Raji (cell line): ENCODE results near the gene EMD.

Source experiments
- POLR2A ChIP-seq: IDR thresholded peaks from 2 replicates; pipeline ENCODE4 v1.6.1; 2011; ENCODE audit warnings: low read depth, low read length, control low read depth; ENCODE audit not compliant: insufficient read depth

EMD gene

GRCh38 chrX:154378059-154378798 is 866 bp upstream of the EMD start:
- TF ChIP-seq POLR2A: peak; percentile 65

- no peak for TF ChIP-seq POLR2A
Observed at GRCh38 chrX:154379569-154379951, 465 bp downstream of the EMD start.

- no peak for TF ChIP-seq POLR2A
Observed at GRCh38 chrX:154380153-154380552, 1.1 kb downstream of the EMD start.

GRCh38 chrX:154380787-154381186 is 1.7 kb downstream of the EMD start:
- TF ChIP-seq POLR2A: no peak

GRCh38 chrX:154381271-154381670 is 2.2 kb downstream of the EMD start:
- TF ChIP-seq POLR2A: no peak

- TF ChIP-seq POLR2A: no peak
Observed at GRCh38 chrX:154382483-154383069, 3.5 kb downstream of the EMD start.

GRCh38 chrX:154383359-154384283 is 4.5 kb downstream of the EMD start:
- TF ChIP-seq POLR2A: no peak

- TF ChIP-seq POLR2A: no peak
Observed at GRCh38 chrX:154384284-154384892, 5.3 kb downstream of the EMD start.

- TF ChIP-seq POLR2A: peak; percentile 38; the same call in 1 of the 2 replicates
Observed at GRCh38 chrX:154396973-154397887, 18.1 kb downstream of the EMD start.

- peak; percentile 94 for TF ChIP-seq POLR2A
Observed at GRCh38 chrX:154397888-154398667, 19.0 kb downstream of the EMD start, which contains the start of gene RPL10. Gene RPL10 (plus strand): TSS chrX:154398377. CDS start chrX:154398520, 143 bp downstream.

- no peak for TF ChIP-seq POLR2A
Observed at GRCh38 chrX:154398668-154399526, 19.8 kb downstream of the EMD start.
